Measurements from ENCODE around the gene IMMP2L.
A peak's percentile ranks its signal among the peaks of the same experiment; 100 is the strongest.

IMMP2L gene

GRCh38 chr7:111486472-111487142 lies 75.7 kb downstream of the IMMP2L start:
- H3K27ac ChIP-seq (ENCODE audit: insufficient read depth, low read depth, low read length, poor library complexity, severe bottlenecking): no peak overlapping the region

GRCh38 chr7:111485701-111486380 lies 76.5 kb downstream of the IMMP2L start:
- peak overlapping the region; percentile 26 for H3K27ac ChIP-seq (ENCODE audit: insufficient read depth, low read depth, low read length, poor library complexity, severe bottlenecking)
- 80 to 97% methylated on average over 2 to 3 of the region's 4 CpGs for WGBS, 2 experiments
- no peaks in the 10 kb centered on the region for H3K36me3 ChIP-seq (ENCODE audit: control insufficient read depth, insufficient read depth, low read length)
- no peak overlapping the region for H3K4me3 ChIP-seq (ENCODE audit: insufficient read depth, low read depth, low read length)
- H3K9me3 ChIP-seq (ENCODE audit: control insufficient read depth, low read length): no peaks in the 10 kb centered on the region
- no peaks in the 10 kb centered on the region for H3K4me1 ChIP-seq (ENCODE audit: control insufficient read depth, insufficient read depth, low read length)
- H3K27me3 ChIP-seq (ENCODE audit: control insufficient read depth, insufficient read depth, low read length, poor library complexity, severe bottlenecking): no peaks in the 10 kb centered on the region

More at GRCh38 chr7:111486472-111487142, 75.7 kb downstream of the IMMP2L start:
- H3K9me3 ChIP-seq (ENCODE audit: control insufficient read depth, low read length): no peaks in the 10 kb centered on the region
- H3K4me3 ChIP-seq (ENCODE audit: insufficient read depth, low read depth, low read length): no peak overlapping the region
- H3K27me3 ChIP-seq (ENCODE audit: control insufficient read depth, insufficient read depth, low read length, poor library complexity, severe bottlenecking): no peaks in the 10 kb centered on the region
- H3K4me1 ChIP-seq (ENCODE audit: control insufficient read depth, insufficient read depth, low read length): no peaks in the 10 kb centered on the region
- no peaks in the 10 kb centered on the region for H3K36me3 ChIP-seq (ENCODE audit: control insufficient read depth, insufficient read depth, low read length)

GRCh38 chr7:111483078-111483477 lies 79.2 kb downstream of the IMMP2L start:
- Histone ChIP-seq H3K36me3 (ENCODE audit: control insufficient read depth, insufficient read depth, low read length) (no peaks in the 10 kb centered on the region), H3K9me3 (ENCODE audit: control insufficient read depth, low read length) (no peaks in the 10 kb centered on the region), H3K4me3 (ENCODE audit: insufficient read depth, low read depth, low read length) (no peak overlapping the region), H3K27ac (ENCODE audit: insufficient read depth, low read depth, low read length, poor library complexity, severe bottlenecking) (no peak overlapping the region), H3K4me1 (ENCODE audit: control insufficient read depth, insufficient read depth, low read length) (no peaks in the 10 kb centered on the region), H3K27me3 (ENCODE audit: control insufficient read depth, insufficient read depth, low read length, poor library complexity, severe bottlenecking) (no peaks in the 10 kb centered on the region)
- WGBS, 2 experiments: 100% methylated on average over 2 of the region's 2 CpGs; no CpG with 5 or more reads in 1 of the 2 experiments

GRCh38 chr7:111477462-111478225 lies 84.6 kb downstream of the IMMP2L start:
- Histone ChIP-seq H3K4me1 (ENCODE audit: control insufficient read depth, insufficient read depth, low read length) (no peaks in the 10 kb centered on the region), H3K36me3 (ENCODE audit: control insufficient read depth, insufficient read depth, low read length) (no peaks in the 10 kb centered on the region), H3K4me3 (ENCODE audit: insufficient read depth, low read depth, low read length) (no peak overlapping the region), H3K27ac (ENCODE audit: insufficient read depth, low read depth, low read length, poor library complexity, severe bottlenecking) (no peak overlapping the region), H3K9me3 (ENCODE audit: control insufficient read depth, low read length) (no peaks in the 10 kb centered on the region), H3K27me3 (ENCODE audit: control insufficient read depth, insufficient read depth, low read length, poor library complexity, severe bottlenecking) (no peaks in the 10 kb centered on the region)
- WGBS, 2 experiments: 88 to 92% methylated on average over 4 of the region's 4 CpGs

GRCh38 chr7:111476586-111477293 lies 85.6 kb downstream of the IMMP2L start:
- no peaks in the 10 kb centered on the region for H3K27me3 ChIP-seq (ENCODE audit: control insufficient read depth, insufficient read depth, low read length, poor library complexity, severe bottlenecking)
- 85 to 93% methylated on average over 2 of the region's 2 CpGs for WGBS, 2 experiments

GRCh38 chr7:111475959-111476358 lies 86.3 kb downstream of the IMMP2L start:
- no CpG with 5 or more reads among the region's 1 CpG for WGBS, 2 experiments
- Histone ChIP-seq H3K4me1 (ENCODE audit: control insufficient read depth, insufficient read depth, low read length) (no peaks in the 10 kb centered on the region), H3K4me3 (ENCODE audit: insufficient read depth, low read depth, low read length) (no peak overlapping the region), H3K27ac (ENCODE audit: insufficient read depth, low read depth, low read length, poor library complexity, severe bottlenecking) (no peak overlapping the region), H3K36me3 (ENCODE audit: control insufficient read depth, insufficient read depth, low read length) (no peaks in the 10 kb centered on the region), H3K27me3 (ENCODE audit: control insufficient read depth, insufficient read depth, low read length, poor library complexity, severe bottlenecking) (no peaks in the 10 kb centered on the region), H3K9me3 (ENCODE audit: control insufficient read depth, low read length) (no peaks in the 10 kb centered on the region)

More at GRCh38 chr7:111476586-111477293, 85.6 kb downstream of the IMMP2L start:
- Histone ChIP-seq H3K36me3 (ENCODE audit: control insufficient read depth, insufficient read depth, low read length) (no peaks in the 10 kb centered on the region), H3K4me3 (ENCODE audit: insufficient read depth, low read depth, low read length) (no peak overlapping the region), H3K27ac (ENCODE audit: insufficient read depth, low read depth, low read length, poor library complexity, severe bottlenecking) (no peak overlapping the region), H3K4me1 (ENCODE audit: control insufficient read depth, insufficient read depth, low read length) (no peaks in the 10 kb centered on the region), H3K9me3 (ENCODE audit: control insufficient read depth, low read length) (no peaks in the 10 kb centered on the region)

- Histone ChIP-seq H3K27ac (ENCODE audit: insufficient read depth, low read depth, low read length, poor library complexity, severe bottlenecking) (no peak overlapping the region), H3K9me3 (ENCODE audit: control insufficient read depth, low read length) (no peaks in the 10 kb centered on the region), H3K4me3 (ENCODE audit: insufficient read depth, low read depth, low read length) (no peak overlapping the region), H3K27me3 (ENCODE audit: control insufficient read depth, insufficient read depth, low read length, poor library complexity, severe bottlenecking) (no peaks in the 10 kb centered on the region), H3K4me1 (ENCODE audit: control insufficient read depth, insufficient read depth, low read length) (no peaks in the 10 kb centered on the region), H3K36me3 (ENCODE audit: control insufficient read depth, insufficient read depth, low read length) (no peaks in the 10 kb centered on the region)
- 83 to 86% methylated on average over 1 of the region's 1 CpG for WGBS, 2 experiments
Measured at GRCh38 chr7:111475419-111475748, 86.9 kb downstream of the IMMP2L start.

GRCh38 chr7:111474723-111475418 lies 87.4 kb downstream of the IMMP2L start:
- WGBS, 2 experiments: 87 to 96% methylated on average over 2 to 3 of the region's 4 CpGs
- no peaks in the 10 kb centered on the region for H3K9me3 ChIP-seq (ENCODE audit: control insufficient read depth, low read length)
- no peaks in the 10 kb centered on the region for H3K36me3 ChIP-seq (ENCODE audit: control insufficient read depth, insufficient read depth, low read length)
- H3K4me3 ChIP-seq (ENCODE audit: insufficient read depth, low read depth, low read length): no peak overlapping the region
- no peak overlapping the region for H3K27ac ChIP-seq (ENCODE audit: insufficient read depth, low read depth, low read length, poor library complexity, severe bottlenecking)
- no peaks in the 10 kb centered on the region for H3K4me1 ChIP-seq (ENCODE audit: control insufficient read depth, insufficient read depth, low read length)
- H3K27me3 ChIP-seq (ENCODE audit: control insufficient read depth, insufficient read depth, low read length, poor library complexity, severe bottlenecking): no peaks in the 10 kb centered on the region

GRCh38 chr7:111473449-111474198 lies 88.7 kb downstream of the IMMP2L start:
- no peaks in the 10 kb centered on the region for H3K4me1 ChIP-seq (ENCODE audit: control insufficient read depth, insufficient read depth, low read length)
- no peaks in the 10 kb centered on the region for H3K36me3 ChIP-seq (ENCODE audit: control insufficient read depth, insufficient read depth, low read length)
- H3K4me3 ChIP-seq (ENCODE audit: insufficient read depth, low read depth, low read length): no peak overlapping the region
- H3K27ac ChIP-seq (ENCODE audit: insufficient read depth, low read depth, low read length, poor library complexity, severe bottlenecking): no peak overlapping the region
- H3K27me3 ChIP-seq (ENCODE audit: control insufficient read depth, insufficient read depth, low read length, poor library complexity, severe bottlenecking): no peaks in the 10 kb centered on the region
- H3K9me3 ChIP-seq (ENCODE audit: control insufficient read depth, low read length): no peaks in the 10 kb centered on the region
- WGBS, 2 experiments: 86 to 95% methylated on average over 2 of the region's 2 CpGs
